LoVo (cell line): ENCODE data around the gene NAA10.

Experiments used
- DNase-seq: peaks from one replicate; pipeline ENCODE4 v3.0.0-alpha.2; 2016; ENCODE audit warnings: low spot score

NAA10 gene

DNA sequence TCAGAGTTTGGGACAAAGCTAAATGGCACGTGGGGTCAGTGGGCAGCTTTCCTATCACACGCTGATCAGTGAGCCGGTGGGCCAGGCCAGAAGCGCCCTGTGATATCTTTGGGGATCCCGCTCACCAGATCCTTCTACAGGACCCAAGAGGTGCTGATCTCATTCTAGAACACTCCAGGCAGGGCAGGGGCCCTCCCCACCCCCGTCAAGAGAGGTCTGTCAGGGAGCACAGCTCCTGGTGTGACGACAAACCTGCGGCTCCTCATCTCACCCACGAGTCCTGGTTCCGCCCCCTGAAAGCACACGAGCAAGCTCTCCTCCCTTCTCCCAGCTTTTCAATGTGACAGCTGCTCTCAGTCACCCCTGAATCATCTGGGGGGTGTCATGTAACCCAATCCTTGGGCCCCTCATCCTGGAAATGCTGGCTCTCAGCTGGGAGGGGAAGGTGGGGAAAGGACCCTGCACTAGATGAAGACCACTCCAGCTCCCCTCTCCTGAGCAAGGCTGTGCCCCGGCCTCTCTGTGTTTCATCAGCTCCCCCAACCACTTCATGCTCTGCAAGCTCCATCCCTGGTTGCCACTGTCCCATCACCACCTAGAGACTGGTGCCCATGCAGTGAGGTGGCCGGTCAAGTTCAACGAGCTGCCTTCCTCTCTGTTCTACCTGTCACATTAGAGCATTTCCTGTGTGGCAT lies 32.2 kb upstream of the NAA10 start:
- DNase-seq = no peak

DNA sequence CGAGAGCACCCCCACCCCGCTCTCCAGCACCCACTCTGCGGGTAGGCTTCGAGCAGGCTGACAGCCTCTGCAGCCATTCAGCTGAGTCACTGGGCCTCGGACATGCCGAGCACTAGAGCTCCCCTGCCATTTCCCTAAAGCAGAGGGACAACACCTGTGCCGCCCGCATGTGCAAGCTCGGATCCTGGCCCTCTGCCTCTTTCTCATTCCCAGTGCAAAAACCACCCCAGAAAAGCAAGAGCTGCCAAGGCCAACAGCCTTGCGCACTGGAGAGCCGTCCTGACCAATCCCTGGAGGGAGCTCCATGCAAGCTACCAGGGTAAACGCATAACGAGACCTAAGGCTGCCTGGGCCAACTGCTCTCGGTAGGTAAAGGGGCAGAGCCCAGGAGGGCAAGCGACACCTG lies 31.4 kb upstream of the NAA10 start:
- no peak for DNase-seq

DNA sequence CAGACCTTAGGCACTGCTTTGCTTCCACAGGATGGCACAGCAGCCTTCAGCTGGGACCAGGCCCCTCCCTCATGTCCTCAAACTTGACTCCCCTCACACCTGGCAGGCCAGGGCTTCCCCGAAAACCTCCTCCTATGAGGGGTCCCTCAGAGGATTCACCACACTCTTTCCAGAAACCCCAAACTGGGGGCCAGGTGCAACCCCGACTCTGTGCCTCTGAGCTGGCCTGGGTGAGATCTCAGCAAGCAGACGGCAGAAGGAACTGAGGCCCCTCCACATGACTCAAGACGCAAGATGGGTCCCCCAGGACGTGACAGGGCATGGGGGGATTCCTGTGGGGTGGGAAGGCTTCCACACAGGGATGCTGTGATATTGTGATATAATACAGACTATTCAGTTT lies 30.6 kb upstream of the NAA10 start:
- DNase-seq = no peak

DNA sequence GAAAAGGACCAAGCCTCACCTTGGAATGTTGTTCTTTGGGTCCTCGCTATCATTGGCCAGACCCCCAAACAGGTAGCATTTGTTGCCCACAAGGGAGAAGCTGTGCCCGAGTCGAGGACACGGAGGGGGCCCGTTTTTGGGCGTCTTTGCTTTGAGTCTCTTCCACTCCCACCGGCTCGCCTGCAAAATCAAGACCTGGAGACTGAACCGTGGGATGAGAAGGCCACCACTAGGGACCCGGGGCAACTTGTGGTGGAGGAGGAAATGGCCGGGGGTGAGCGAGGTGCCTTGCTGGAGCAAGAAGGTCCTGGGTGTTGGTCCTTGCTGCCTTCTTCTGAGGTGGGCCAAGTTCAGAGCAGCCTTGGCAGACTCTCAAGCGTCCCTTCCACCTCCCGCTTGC lies 29.3 kb upstream of the NAA10 start:
- no peak for DNase-seq

DNA sequence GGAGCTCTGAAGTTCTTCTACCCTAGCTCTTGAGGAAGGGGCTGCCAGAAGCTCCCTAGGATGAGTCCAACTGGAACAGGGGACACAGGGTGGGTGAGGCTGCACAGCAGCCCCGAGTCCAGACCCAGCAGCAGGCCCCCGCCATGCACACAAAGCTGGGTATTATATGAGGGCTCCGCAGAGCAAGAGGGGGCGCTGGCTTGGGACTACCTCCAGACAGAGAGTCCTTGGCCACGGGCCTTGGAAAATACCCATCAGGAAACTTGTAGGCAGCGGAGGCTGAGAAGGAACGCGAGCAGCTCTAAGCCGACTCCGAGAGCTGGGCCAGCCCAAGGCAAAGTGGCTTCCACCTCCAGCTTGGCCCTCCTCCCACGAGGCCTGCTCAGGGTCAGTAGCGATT lies 28.7 kb upstream of the NAA10 start:
- DNase-seq = no peak

DNA sequence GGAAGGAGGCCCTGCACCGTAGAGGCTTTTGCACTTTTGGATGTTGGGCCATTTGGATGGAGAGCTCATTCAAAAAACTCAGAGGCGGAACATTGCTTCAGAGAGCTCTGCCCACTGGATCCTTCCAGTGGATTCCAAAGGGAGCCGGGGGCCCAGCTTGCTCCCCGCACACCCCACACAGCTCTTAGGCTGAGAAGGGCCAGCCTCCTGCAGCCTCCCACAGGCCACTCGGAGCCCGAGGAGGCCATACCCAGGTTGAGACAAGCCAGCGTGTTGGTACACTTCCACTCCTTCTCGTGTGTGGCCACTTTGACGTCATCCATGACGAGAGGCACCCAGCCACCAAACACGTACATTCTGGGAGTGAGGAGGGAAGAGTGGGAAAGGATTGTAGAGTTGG lies 26.5 kb upstream of the NAA10 start:
- no peak for DNase-seq

DNA sequence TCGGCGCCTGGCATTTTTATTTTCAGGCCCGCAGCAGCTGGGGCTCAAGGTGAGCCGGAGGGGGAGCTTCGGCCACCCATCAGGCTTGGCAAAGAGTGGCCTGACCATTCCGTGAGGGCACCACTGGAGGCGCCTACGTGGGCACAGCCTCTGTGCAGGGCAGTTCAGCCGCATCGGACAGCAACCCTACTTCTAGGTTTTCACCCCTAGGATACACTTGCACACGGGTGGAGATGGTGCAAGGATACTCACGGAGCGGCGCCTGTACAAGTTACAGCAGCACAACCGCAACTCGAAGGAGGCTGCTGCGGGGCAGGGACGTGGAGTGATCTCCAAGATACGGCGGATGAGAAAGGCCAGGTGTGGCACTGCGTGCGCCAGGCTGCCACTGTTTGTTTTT lies 25.9 kb upstream of the NAA10 start:
- DNase-seq = no peak

DNA sequence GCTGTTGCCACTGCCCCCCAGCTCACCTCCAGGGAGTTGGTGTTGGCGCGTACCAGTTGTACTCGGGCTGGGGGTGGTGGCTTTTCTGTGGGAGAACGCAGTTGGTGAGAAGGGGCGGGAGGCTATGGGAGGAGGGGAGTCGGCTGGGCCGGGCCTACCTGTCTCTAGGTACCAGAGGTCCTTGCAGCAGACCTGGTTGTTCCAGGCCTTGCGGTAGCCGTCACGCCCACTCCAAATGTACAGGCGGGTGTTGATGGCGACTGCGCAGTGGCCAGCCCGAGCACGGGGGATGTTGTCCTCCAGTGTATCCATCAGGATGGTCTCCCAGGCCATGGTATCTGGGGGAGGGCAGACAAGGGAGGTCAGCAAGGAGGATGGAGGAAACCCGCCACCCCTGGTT lies 25.2 kb upstream of the NAA10 start:
- no peak for DNase-seq

DNA sequence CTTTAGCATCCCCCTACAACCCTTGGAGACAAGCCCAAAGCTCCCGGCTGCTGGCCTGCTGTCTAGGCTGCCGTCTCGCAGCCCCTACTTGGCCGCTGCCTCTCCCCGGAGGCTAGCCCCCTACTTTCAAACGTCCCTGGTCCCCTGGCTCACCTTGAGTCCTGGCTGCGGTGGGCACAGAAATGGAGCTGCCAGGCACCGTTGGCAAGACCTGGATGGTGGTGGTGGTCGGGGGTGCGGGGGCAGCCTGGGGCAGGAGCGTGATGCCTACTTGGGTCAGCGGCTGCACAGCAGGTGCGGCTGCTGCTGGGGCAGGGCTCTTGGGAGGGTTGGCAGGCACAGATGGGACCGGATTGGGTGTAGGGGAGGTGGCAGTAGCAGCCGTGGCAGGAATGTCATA lies 24.8 kb upstream of the NAA10 start:
- no peak for DNase-seq

DNA sequence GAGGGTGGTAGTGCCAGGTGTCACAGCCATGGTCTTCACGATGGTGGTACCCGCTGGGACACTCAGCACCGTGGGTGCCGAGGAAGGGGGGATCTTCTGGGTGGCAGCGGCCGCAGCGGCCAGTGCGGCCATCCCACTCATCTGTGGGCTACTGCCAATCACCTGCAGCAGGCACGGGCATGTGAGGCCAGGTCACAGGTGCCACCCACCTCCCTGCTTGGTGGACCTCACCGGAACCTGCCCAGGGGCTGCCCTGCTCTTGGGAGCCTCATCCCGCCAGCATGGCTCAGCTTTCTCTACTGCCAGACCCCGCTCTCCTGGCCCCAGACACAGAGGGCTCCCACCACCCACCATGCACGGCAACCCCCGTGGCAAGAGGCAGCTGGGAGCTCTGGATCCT lies 23.8 kb upstream of the NAA10 start:
- DNase-seq = no peak

DNA sequence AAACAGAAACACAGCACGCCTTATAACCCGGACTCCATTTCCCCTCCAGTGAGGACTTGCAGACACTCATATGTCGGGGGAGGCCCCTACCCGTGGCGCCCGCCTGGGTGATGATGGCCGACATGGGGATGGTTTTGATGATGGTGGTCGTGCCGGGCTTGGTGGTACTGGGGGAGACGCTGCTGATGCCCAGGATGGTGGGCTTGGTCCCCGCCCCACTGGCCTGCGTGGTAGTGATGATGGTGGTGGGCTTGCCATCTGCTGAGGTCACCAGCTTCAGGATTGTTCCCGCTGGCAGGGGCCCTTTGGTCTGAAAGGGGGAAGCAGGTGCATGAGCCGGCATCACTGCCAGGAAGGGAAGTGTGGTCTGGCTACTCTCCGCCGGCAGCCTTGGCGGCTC lies 22.4 kb upstream of the NAA10 start:
- DNase-seq = no peak

DNA sequence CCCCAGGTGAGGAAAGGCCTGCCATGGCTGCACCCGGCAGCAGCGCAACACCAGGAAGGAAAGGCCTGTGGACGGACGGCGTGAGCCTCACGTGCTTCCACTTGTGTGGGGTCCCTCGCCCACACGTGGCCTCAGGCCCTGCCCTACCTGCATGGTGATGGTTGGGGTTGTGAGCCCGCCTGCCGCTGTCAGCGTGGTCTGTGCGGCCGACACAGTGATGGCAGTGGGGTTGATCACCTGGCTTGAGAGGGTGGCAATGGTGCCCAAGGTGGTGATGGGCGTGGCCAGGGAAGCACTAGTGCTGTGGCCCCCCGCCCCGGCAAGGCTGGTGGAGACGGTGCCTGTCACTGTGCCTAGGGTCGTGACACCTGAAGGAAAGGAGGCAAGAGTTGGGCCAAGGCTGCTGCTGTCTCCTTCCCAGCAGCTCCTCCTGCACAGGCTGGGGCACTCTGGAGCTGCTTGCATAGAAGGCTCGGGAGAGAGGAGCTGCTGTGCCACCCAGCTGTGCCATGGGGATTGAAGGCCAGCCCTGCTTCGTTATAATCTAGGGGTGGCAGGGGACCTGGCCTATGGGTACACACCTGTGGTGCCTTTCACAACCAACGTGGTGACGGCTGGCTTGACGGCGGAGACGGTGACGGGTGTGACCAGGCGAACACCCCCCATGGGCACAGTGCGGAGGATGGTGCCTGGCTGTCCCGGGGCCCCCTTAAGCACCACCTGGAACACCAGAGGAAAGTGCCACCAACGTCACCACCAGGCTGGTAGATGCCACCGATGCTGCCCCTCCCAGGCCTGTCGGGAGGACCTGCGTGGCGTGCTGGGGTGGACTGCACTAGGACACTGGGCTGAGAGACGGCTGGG lies 21.4 kb upstream of the NAA10 start:
- DNase-seq = no peak

DNA sequence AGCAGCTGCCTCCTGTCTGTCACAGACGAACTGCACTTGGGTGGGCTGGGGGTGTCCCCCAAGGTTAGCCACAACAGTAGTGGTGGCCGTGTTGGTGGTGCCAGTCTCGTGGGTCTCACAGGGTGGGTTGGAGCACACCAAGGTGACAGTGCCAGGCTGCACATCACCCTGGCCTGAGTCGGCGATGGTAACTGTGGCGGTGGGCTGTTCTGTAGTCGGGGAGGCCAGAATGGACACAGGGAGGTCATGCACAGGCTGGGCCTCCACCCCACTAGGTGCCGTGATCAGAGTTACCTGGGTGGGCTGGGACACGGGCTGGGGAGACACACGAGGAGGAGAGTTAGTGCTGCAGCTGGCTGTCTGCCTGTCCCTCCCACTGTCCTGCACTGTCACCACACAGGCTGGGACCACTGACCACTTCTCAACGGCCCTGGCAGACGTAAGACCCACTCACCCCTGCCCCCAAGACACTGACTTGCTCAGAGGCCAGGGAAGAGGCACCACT lies 20.4 kb upstream of the NAA10 start:
- DNase-seq = no peak

DNA sequence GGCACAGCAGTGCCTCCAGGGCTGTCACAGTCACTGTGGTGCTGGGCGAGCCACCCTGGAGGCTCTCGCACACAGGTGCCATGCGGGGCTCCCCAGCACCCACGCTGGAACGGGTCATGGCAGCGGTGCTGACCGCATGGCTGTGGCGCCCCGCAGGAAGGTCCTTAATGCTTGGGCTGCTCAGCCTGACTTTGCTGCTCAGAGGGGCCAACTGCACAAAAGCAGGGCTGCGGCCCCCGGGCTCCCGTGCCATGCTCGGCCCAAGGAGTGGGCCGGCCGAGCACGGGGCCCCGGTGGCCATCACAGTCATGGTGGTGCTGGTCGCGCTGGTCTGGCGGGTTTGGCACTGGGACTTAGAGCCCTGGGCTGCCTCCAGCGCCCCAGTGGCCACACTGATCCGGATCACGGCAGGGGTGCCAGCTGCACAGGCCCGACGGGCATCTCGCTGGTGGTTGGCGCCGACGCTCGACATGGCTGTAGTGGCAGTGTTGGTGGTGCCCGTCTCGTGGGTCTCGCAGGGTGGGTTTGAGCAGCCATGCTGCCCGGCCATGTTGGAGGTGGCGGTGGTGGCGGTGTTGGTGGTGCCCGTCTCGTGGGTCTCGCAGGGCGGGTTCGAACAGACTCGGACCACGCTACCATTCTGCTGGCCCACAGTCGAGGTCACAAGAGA lies 19.9 kb upstream of the NAA10 start:
- no peak for DNase-seq

DNA sequence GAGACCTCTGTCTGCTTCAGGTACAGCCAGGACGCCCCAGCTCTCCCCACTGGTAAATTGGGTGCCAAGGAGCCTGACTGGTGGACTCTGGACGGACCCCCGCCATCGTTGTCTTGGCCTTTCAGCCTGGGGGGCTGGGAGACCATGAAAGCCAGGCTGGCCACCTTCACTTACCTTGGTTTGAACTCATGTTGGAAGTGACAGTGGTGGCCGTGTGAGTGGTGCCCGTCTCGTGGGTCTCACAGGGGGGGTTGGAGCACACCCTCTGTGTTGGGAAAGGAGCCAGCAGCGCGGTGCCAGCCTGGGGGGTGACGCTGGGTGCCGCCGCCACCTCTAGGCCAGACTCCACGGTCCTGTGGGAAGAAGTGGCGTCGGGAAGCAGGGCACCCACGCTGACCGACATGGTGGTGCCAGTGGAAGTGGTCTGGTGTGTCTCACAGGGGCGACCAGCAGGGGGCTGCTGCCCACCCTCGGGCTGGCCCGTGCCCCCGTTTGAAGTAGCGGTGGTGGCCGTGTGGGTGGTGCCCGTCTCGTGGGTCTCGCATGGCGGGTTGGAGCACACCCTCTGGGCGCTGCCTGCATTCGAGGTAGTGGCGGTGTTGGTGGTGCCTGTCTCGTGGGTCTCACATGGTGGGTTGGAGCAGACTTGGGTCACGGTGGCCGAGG lies 19.2 kb upstream of the NAA10 start:
- no peak for DNase-seq

DNA sequence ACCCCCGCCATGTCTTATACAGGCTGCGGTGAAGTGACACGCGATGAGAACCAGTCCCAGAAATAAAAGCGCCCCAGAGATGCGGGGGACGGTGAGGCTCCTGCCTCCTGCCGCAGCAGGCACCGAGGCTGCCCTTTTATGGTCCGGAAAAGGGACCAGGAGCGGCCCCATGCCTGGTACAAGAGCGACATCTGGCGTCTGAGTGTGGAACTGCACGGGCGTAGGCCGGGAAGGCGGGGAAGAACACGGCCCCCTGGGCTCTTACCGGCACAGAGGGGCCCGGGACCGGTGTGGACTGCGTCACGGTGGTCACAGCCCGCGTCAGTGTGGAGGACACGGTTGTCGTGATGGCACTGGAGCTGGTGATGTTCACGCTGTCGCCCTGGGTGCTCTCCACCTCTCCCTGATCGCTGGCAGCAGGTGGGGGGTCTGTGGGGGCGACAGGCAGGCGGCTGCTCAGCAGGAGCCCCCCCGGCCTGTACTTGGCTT lies 18.5 kb upstream of the NAA10 start:
- no peak for DNase-seq

DNA sequence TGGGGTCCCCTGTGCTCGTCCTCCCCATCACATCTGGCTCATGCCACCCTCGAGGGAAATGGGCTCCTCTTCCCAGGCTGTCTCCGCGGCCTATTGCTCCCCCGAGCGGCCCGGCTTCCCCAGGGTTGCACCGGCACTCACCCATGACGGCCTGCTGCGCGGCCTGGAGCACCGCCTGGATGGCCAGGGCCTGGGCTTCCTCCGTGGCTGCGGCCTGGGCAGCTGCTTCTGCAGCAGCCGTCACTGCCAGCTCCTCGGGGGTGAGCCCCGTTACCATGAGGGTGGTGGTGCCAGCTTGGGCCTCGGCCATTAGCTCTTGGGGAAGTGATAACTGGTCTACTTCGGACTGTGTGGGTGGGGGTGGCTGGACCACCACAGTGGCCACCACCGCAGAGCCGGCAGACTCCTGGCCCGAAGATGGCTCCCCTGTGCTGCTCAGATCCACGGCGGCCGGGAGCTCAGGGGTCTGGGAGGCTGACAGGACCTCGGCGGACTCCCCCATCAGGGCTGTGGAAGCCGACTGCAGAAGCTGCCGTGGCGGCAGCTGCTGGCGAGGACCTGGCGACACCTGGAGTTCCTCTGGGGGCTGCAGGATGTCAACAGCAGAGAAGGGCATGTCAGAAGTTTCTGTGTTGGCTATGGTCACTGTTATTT lies 17.7 kb upstream of the NAA10 start:
- no peak for DNase-seq

DNA sequence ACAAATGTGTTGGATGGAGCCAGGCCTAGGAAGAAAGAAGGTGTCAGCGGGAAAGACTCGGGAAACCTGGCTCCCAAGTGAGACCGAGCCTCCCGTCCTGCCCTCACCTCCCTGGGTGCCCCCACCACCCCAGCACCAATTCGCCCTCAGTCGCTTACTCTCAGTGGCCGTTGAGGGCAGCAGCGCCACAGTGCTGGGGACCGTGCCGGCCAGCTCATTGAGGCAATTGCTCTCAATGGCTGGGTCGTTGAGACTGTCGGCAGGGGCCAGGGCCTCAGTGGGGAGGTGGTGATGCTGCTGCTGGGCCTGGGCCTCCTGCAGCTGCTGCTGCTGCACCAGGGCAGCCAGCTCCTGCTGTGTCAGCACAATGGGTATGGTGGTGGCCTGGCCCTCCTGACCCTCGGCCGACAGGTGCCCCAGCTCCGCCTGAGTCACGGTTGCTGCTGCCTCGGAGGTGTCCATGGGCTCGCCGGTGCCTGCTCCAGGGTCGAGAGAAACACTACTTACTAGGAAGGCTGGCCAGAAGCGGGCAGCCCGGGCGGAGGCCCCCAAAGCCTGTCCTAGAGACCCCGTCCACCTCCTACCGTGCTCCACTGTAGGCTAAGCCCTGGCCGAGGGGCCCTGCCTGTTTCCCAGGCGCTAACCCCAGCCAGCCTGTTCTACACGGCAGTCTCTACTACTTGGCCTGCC lies 17.0 kb upstream of the NAA10 start:
- no peak for DNase-seq

DNA sequence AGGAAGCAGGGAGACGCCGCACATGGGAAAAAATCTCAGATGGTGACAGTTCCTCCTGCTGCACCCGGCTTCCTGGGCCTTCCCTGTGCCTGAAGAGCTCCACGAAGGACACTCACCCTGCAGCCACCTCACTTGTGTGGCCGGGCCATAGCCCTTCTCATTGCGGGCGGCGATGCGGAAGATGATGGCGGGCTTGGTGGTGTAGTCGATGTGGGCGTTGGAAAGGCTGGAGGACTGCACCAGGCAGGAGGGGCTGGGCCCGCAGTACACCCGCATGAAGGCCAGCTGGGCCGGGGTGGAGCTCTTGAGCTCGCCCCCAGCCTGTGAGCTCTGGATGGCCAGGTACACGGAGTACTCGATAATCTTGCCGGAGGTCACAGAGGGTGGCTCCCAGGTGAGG lies 15.3 kb upstream of the NAA10 start:
- no peak for DNase-seq

DNA sequence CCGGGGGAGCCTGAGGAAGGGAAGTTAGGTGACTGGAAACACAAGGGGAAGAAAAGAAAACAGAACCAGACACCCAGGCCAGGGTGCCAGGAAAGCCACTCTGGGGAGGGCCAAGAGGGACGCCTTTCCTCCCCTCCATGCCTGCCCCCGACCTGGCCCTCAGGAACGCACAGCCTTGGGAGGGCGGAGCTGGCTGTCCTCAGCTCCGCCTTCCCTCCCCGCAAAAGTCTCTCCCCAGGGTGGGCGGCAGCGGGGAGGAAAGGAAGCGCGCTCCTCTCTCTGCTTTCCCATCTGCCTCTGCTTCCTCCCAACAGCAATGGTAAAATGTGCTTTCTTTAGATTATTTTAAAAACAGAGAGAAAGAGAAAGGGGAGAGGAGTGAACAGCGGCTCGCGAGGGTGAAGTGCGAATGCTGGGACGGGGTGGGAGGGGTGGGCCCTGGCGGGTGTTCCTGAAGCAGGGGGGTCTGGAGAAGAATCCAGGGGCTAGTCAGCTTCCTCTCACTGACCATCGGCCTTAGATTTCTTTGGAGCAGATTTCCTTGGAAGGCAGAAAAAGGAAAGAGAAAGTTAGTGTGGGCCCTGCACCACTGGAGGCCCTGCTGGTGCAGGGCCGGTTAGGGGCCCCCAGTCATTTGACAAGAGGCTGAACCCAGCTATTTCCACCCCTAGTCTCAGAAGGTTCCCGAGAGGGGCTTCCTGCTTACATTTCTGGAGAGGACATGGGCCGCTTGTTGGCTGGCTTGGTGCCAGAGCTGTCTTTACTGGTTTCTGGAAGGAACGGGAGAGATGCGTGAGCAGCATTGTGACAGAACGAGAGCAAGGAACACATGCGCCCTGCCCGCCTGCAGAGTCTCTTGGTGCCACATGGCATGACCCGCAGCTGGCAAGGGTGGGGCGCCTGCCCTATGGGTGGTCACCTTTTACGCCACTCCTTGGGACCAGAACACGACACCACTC lies 14.3 kb upstream of the NAA10 start:
- no peak for DNase-seq
